Colonic mucosa (tissue), 4 donors: ENCODE results near the gene CD80. TPM values are rescaled to one million over a fixed set of nuclear protein-coding genes. Genes with fewer than 3 reads are reported as not detected.
A peak's percentile ranks its signal among the peaks of the same experiment; 100 is the strongest.

Experiments used
- DNase-seq: peaks from one replicate; pipeline ENCODE4 v3.0.0-alpha.2; 2020
- H3K27ac ChIP-seq: fragments of 200-600 bp; one replicate; pipeline ENCODE4 v1.8.0; 2021
- H3K27me3 ChIP-seq: fragments of 200-600 bp; one replicate; pipeline ENCODE4 v1.8.0; 2021
- H3K36me3 ChIP-seq: fragments of 200-600 bp; one replicate; pipeline ENCODE4 v1.8.0; 2021
- H3K4me1 ChIP-seq: fragments of 200-600 bp; one replicate; pipeline ENCODE4 v1.8.0; 2021; ENCODE audit warnings: mild to moderate bottlenecking
- H3K4me3 ChIP-seq: fragments of 200-600 bp; one replicate; pipeline ENCODE4 v1.8.0; 2021
- H3K9ac ChIP-seq, 2 donors: one replicate each; pipeline ENCODE4 v1.7.0; 2013; ENCODE audit warnings: control low read depth in 2 of 2, low read depth in 2 of 2, low read length in 2 of 2
- H3K9me3 ChIP-seq: fragments of 200-600 bp; one replicate; pipeline ENCODE4 v1.8.0; 2021
- CTCF ChIP-seq: fragments of 200-600 bp; IDR thresholded peaks from one replicate; pipeline ENCODE4 v1.8.0; 2022; ENCODE audit warnings: antibody characterized with exemption, mild to moderate bottlenecking
- intact Hi-C: fragments of 100-400 bp; cut with DNase I; formaldehyde crosslinking; loops from one replicate; pipeline ENCODE4 v1.14.1; 2022
- total RNA-seq, 2 donors: library from RNA; stranded (reverse); fragmentation: NEBNext Ultra II Directional in 1 of 2; extraction: Animal tissue kit (Norgen Biotek cat#: 25700) in 1 of 2; gene quantifications; one replicate each; pipeline ENCODE4 v1.2.1, GENCODE V29; 2021
- donor health status: healthy.
- donor health status: DM: no; HTN: no; CAD: no.
- donor health status: DM: no; HTN: no; CAD: no.

Gene CD80
- total RNA-seq, 2 donors from 2014 or later = 0.29 to 0.30 TPM

GRCh38 chr3:119498186-119499011 is 61.0 kb downstream of the CD80 start, which contains the start of gene TIMMDC1:
Gene TIMMDC1 (plus strand): TSS chr3:119498547. CDS start chr3:119498734, 187 bp downstream.
- peak; percentile 97 for DNase-seq
- H3K27me3 ChIP-seq = no peaks in the 10 kb centered on the region
- peak within 1 kb of the TSS; percentile 82 for H3K4me3 ChIP-seq
- no peaks in the 10 kb centered on the region for H3K9me3 ChIP-seq
- H3K36me3 ChIP-seq = no peaks in the 10 kb centered on the region
- intact Hi-C loops = no loop called here
- H3K9ac ChIP-seq = peak within 1 kb of the TSS; percentile 90 to 97
- no peak for TF ChIP-seq CTCF
- peak within 1 kb of the TSS; percentile 96 for H3K27ac ChIP-seq
- H3K4me1 ChIP-seq = no peaks in the 10 kb centered on the region

- H3K27me3 ChIP-seq = no peaks in the 10 kb centered on the region
- peak overlapping the region; percentile 96 for H3K27ac ChIP-seq
- no peaks in the 10 kb centered on the region for H3K4me1 ChIP-seq
- no peaks in the 10 kb centered on the region for H3K36me3 ChIP-seq
- no peak for TF ChIP-seq CTCF
- H3K9ac ChIP-seq = peak overlapping the region; percentile 61 to 68
- no peaks in the 10 kb centered on the region for H3K9me3 ChIP-seq
- H3K4me3 ChIP-seq = peak overlapping the region; percentile 82
- peak; percentile 60 for DNase-seq
- intact Hi-C loops = no loop called here
Observed at GRCh38 chr3:119497820-119498185, 61.6 kb downstream of the CD80 start.

- no peaks in the 10 kb centered on the region for H3K9me3 ChIP-seq
- no peak for DNase-seq
- intact Hi-C loops = no loop called here
- H3K4me3 ChIP-seq = no peak overlapping the region
- no peak overlapping the region for H3K27ac ChIP-seq
- H3K36me3 ChIP-seq = no peaks in the 10 kb centered on the region
- no peaks in the 10 kb centered on the region for H3K4me1 ChIP-seq
- H3K9ac ChIP-seq = no peak overlapping the region
- H3K27me3 ChIP-seq = no peaks in the 10 kb centered on the region
- no peak for TF ChIP-seq CTCF
Observed at GRCh38 chr3:119494597-119494996, 64.8 kb downstream of the CD80 start.

GRCh38 chr3:119492810-119493209 is 66.6 kb downstream of the CD80 start:
- H3K9ac ChIP-seq = no peak overlapping the region
- intact Hi-C loops = no loop called here
- no peak overlapping the region for H3K4me3 ChIP-seq
- DNase-seq = no peak
- TF ChIP-seq CTCF = no peak
- H3K4me1 ChIP-seq = no peaks in the 10 kb centered on the region
- H3K27me3 ChIP-seq = no peaks in the 10 kb centered on the region
- no peaks in the 10 kb centered on the region for H3K36me3 ChIP-seq
- H3K9me3 ChIP-seq = no peaks in the 10 kb centered on the region
- H3K27ac ChIP-seq = no peak overlapping the region

- Histone ChIP-seq H3K36me3 (no peaks in the 10 kb centered on the region), H3K4me3 (no peak overlapping the region), H3K27me3 (no peaks in the 10 kb centered on the region), H3K4me1 (no peaks in the 10 kb centered on the region), H3K9me3 (no peaks in the 10 kb centered on the region), H3K27ac (no peak overlapping the region), H3K9ac (no peak overlapping the region)
- intact Hi-C loops = no loop called here
- TF ChIP-seq CTCF = no peak
- no peak for DNase-seq
Observed at GRCh38 chr3:119492128-119492527, 67.3 kb downstream of the CD80 start.
